Measurements from ENCODE around the gene FGF21.

The FGF21 gene

GRCh38 chr19:48731452-48731851 lies 23.9 kb upstream of the FGF21 start:
- DNase-seq: no peak

DNA sequence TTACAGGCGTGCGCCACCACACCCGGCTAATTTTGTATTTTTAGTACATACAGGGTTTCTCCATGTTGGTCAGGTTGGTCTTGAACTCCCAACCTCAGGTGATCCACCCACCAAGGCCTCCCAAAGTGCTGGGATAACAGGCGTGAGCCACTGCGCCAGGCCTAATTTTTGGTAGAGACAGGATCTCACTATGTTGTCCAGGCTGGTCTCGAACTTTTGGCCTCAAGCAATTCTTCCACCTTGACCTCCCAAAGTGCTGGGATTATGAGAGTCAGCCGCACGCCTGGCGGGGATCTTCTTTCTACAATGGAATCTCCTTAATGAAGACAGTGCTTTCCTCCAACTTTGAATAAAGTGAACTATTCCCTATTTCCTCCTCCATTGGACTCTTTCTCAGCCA lies 20.7 kb upstream of the FGF21 start:
- DNase-seq: no peak

GRCh38 chr19:48735031-48735615 lies 20.2 kb upstream of the FGF21 start:
- no peak for DNase-seq

GRCh38 chr19:48737360-48737998 lies 17.8 kb upstream of the FGF21 start:
- no peak for DNase-seq

DNA sequence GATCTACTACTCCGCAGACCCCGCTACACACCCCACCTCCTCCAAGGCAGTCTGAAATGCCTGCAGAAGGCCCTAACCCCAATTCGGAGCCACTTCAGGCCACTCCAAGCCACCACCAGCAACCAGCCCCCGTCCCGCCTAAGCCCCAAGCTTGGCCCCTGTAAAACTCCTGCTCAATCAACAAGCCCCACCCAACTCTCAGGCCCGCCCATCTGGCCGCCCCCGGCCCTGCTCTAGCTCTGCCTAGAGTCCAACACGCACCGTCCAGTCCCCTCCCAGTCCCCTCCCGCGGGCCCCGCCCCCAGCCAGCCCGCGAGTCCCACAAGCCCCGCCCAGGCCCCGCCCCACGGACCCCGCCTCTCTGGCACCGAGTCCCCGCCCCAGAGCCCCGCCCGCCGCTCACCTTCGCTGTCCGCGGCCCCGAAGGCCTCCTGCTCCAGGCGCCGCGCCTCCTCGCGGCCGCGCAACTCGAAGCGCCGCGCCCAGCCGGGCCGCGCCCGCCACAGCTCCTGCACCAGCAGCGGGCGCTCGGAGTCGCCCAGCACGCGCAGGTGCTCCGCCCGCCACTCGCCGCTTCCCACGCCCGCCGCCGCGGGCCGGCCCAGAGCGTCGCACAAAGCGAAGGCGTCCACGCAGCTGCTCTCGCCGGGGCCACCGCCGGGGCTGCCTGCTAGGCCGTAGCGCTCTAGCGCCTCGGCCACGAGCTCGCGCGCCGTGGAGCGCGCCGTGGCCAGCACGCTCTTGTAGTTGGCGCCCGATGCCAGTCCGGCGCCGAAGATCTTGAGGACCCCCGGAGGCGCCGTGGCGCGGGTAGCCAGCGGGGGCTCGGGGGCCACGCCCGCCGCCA lies 16.5 kb upstream of the FGF21 start:
- DNase-seq: peak; percentile 98

- no peak for DNase-seq
Measured at GRCh38 chr19:48739404-48740163, 15.7 kb upstream of the FGF21 start.

- DNase-seq: no peak
Measured at GRCh38 chr19:48740164-48740972, 15.0 kb upstream of the FGF21 start, which contains the start of gene RASIP1. Gene RASIP1 (minus strand): TSS chr19:48740610. CDS start chr19:48740282, 328 bp downstream.

- DNase-seq: no peak
Measured at GRCh38 chr19:48741129-48741999, 14.0 kb upstream of the FGF21 start.

GRCh38 chr19:48742096-48742495 lies 13.2 kb upstream of the FGF21 start:
- DNase-seq: no peak

DNA sequence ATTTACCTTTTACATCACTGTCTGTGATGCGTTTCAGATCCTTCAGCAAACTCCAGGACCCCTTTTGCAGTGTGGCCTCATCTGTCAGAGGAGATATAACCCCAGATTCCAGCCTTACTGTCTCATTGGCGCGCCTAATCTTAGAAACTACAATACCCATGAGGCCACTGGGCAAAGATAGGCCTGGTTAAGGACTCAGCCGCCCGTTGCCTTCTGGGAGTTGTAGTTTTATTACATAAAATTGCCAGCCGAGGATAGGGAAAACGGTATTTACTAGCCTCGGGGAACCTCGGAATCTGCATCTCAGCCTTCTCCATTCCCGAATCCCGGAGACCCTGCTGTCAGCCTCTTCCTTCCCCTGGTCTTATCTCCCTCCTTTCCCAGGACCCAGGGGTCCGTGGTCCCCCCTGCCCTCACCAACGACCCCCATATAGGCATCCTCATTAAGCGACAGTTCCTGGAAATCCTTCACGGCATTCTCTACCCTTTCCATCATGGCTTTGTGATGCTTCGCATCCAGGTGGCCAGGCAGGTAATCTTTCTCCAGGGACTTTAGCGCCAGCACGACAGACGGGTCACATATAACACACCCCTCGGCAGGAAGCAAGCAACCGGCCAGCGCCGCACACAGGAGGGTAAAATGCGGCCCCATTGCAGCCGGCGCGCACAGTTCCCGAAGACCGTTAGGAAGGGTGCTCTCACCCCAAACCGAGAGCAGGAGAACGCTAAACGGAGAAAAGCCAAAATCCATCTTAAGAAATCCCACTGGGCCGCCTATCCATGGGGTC lies 9.9 kb upstream of the FGF21 start:
- DNase-seq: peak; percentile 60

DNA sequence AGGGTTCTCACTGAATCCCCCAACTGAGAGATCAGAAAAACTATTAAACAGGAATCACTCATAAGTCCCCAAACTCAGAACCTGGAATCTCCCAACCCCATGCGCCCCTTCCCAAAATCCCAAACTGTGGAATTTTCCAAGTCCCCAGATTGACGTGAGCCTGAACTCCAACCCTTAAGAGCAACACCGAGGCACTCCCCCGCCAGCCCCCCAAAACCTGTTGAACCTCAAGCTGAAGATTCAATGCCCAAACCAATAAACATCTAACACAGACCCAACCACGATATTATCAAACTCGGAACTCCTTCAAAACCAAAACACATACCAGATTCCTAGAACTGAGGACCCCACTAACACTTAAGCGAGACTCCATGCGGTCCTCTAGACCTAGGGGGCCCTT lies 9.2 kb upstream of the FGF21 start:
- no peak for DNase-seq

DNA sequence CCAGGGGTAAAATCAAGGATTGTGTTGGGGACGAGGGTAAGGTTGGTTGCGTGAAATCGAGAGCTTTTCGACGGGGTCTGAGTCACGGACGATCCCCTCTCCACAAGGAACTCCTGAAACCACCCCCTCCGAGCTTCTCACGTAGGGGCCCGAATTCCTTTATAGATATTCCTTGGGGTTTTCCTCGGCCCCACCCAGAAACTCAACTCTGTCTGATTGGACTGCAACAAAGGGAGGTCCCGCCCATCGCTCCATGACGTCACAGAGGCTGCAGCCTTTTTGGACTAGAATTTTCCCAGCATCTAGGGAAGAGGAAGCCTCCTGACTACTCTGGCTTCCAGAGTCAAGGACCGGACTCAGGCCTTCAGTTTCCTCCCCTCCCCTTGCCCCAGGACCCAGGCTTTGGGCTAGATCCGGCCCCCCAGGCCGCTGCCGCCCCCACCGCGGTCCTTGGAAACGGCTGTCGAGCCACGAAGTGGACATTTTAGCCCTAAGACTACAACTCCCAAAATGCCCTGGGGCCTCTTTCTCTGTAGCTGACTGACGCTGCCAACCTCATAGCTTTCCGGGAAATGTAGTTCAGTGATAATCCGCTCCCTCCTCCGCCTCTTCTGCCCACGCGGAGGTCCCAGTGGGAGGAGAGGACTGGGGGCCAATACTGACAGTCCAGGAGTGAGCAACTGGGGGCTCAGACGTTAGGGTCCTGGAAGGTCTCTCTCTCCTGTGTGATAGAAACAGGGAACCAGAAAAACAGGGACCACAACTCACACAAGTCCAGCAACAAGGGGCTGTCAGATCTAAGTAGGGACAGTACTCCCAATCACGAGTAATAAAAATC lies 8.4 kb upstream of the FGF21 start, which contains the start of gene IZUMO1:
Gene IZUMO1 (minus strand): TSS at position 172 of the 838 bp plus-strand sequence. CDS start 1,050 bp downstream, outside the sequence.
- DNase-seq: peak; percentile 83

GRCh38 chr19:48749571-48750198 lies 5.6 kb upstream of the FGF21 start:
- no peak for DNase-seq

- DNase-seq: no peak
Measured at GRCh38 chr19:48750351-48750750, 5.0 kb upstream of the FGF21 start.

GRCh38 chr19:48750771-48751504 lies 4.4 kb upstream of the FGF21 start:
- DNase-seq: no peak

- no peak for DNase-seq
Measured at GRCh38 chr19:48751845-48752495, 3.4 kb upstream of the FGF21 start.

Measured in right forelimb (tissue), 1 donor.